Nephron (organoid): ENCODE data around the gene SLC15A1.

Source experiments
- H3K27ac Mint-ChIP-seq, 3 experiments: 2 replicates each; pipeline ENCODE4 v1.8.0; 2020; ENCODE audit warnings: mixed read lengths in 3 of 3, mild to moderate bottlenecking in 2 of 3, moderate library complexity in 1 of 3
- H3K27me3 Mint-ChIP-seq: 2 replicates; pipeline ENCODE4 v1.8.0; 2021; ENCODE audit warnings: low read depth, mild to moderate bottlenecking, moderate library complexity, mixed read lengths
- H3K36me3 Mint-ChIP-seq: 2 replicates; pipeline ENCODE4 v1.8.0; 2020; ENCODE audit warnings: low read depth, mixed read lengths
- H3K4me1 Mint-ChIP-seq: 2 replicates; pipeline ENCODE4 v1.8.0; 2020; ENCODE audit warnings: mixed read lengths
- H3K4me3 Mint-ChIP-seq, 3 experiments: 2 replicates each; pipeline ENCODE4 v1.8.0; 2020; ENCODE audit warnings: mild to moderate bottlenecking in 3 of 3, mixed read lengths in 3 of 3, moderate library complexity in 2 of 3
- H3K9me3 Mint-ChIP-seq: 2 replicates; pipeline ENCODE4 v1.8.0; 2020; ENCODE audit warnings: mixed read lengths
- TF ChIP-seq, protein P1 (sequence below), 3 experiments: fragments of 200-600 bp; sonication (generic); IDR thresholded peaks; one replicate each; pipeline ENCODE4 v1.5.0; 2021; ENCODE audit warnings: antibody characterized with exemption in 3 of 3; ENCODE audit not compliant: unreplicated experiment in 3 of 3

SLC15A1 gene

GRCh38 chr13:98773921-98774320 is 21.4 kb upstream of the SLC15A1 start:
- H3K36me3 Mint-ChIP-seq = no peaks in the 10 kb centered on the region
- no peak overlapping the region for H3K27ac Mint-ChIP-seq
- H3K9me3 Mint-ChIP-seq = no peaks in the 10 kb centered on the region
- no peak overlapping the region for H3K4me3 Mint-ChIP-seq
- TF ChIP-seq, protein P1, sequence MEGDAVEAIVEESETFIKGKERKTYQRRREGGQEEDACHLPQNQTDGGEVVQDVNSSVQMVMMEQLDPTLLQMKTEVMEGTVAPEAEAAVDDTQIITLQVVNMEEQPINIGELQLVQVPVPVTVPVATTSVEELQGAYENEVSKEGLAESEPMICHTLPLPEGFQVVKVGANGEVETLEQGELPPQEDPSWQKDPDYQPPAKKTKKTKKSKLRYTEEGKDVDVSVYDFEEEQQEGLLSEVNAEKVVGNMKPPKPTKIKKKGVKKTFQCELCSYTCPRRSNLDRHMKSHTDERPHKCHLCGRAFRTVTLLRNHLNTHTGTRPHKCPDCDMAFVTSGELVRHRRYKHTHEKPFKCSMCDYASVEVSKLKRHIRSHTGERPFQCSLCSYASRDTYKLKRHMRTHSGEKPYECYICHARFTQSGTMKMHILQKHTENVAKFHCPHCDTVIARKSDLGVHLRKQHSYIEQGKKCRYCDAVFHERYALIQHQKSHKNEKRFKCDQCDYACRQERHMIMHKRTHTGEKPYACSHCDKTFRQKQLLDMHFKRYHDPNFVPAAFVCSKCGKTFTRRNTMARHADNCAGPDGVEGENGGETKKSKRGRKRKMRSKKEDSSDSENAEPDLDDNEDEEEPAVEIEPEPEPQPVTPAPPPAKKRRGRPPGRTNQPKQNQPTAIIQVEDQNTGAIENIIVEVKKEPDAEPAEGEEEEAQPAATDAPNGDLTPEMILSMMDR (IDR thresholded peaks at IDR 0.05; ENCODE audit: unreplicated experiment in 3 of 3) = no peak
- peaks cover 3% of the 10 kb centered on the region for H3K27me3 Mint-ChIP-seq
- H3K4me1 Mint-ChIP-seq = peaks cover 9% of the 10 kb centered on the region

GRCh38 chr13:98772794-98773452 is 20.5 kb upstream of the SLC15A1 start:
- peak overlapping the region in 1 of 3 experiments; percentile 82 for H3K27ac Mint-ChIP-seq
- TF ChIP-seq, protein P1 (IDR thresholded peaks at IDR 0.05; ENCODE audit: unreplicated experiment in 3 of 3) = no peak
- H3K27me3 Mint-ChIP-seq = peaks cover 3% of the 10 kb centered on the region

GRCh38 chr13:98771838-98772611 is 19.6 kb upstream of the SLC15A1 start:
- peak overlapping the region in 1 of 3 experiments; percentile 82 for H3K27ac Mint-ChIP-seq
- TF ChIP-seq, protein P1 (IDR thresholded peaks at IDR 0.05; ENCODE audit: unreplicated experiment in 3 of 3) = no peak
- no peaks in the 10 kb centered on the region for H3K36me3 Mint-ChIP-seq
- no peak overlapping the region for H3K4me3 Mint-ChIP-seq
- peaks cover 9% of the 10 kb centered on the region for H3K4me1 Mint-ChIP-seq
- peaks cover 3% of the 10 kb centered on the region for H3K27me3 Mint-ChIP-seq
- no peaks in the 10 kb centered on the region for H3K9me3 Mint-ChIP-seq

More at GRCh38 chr13:98772794-98773452, 20.5 kb upstream of the SLC15A1 start:
- Mint-ChIP-seq H3K4me1 (peaks cover 9% of the 10 kb centered on the region), H3K9me3 (no peaks in the 10 kb centered on the region), H3K4me3 (no peak overlapping the region), H3K36me3 (no peaks in the 10 kb centered on the region)

DNA sequence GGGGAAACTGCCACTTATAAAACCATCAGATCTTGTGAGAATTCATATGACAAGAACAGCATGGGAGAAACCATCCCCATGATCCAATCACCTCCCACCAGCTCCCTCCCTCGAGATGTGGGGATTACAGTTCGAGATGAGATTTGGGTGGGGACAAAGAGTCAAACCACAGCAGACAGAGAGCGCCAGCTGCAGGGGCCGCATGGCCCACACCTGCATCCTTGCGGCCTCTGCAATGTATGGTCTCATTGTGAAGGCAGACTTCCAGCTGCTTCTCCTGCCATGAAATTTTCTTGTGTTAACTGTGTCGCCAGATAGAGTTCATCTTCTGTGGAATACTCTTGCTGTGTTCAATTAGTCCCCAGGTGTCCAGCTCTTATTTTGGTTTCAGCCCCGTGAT is 17.3 kb upstream of the SLC15A1 start:
- Mint-ChIP-seq H3K27me3 (peaks cover 3% of the 10 kb centered on the region), H3K27ac (no peak overlapping the region), H3K36me3 (no peaks in the 10 kb centered on the region), H3K4me3 (no peak overlapping the region), H3K9me3 (no peaks in the 10 kb centered on the region), H3K4me1 (peaks cover 9% of the 10 kb centered on the region)
- TF ChIP-seq, protein P1 (IDR thresholded peaks at IDR 0.05; ENCODE audit: unreplicated experiment in 3 of 3) = no peak

- Mint-ChIP-seq H3K36me3 (no peaks in the 10 kb centered on the region), H3K9me3 (no peaks in the 10 kb centered on the region), H3K4me1 (peaks cover 9% of the 10 kb centered on the region), H3K27ac (no peak overlapping the region), H3K27me3 (peaks cover 3% of the 10 kb centered on the region), H3K4me3 (no peak overlapping the region)
- TF ChIP-seq, protein P1 (IDR thresholded peaks at IDR 0.05; ENCODE audit: unreplicated experiment in 3 of 3) = no peak
Measured at GRCh38 chr13:98768522-98768921, 16.1 kb upstream of the SLC15A1 start.
